Measurements from ENCODE around the gene PIGO. TPM values are rescaled to one million over a fixed set of nuclear protein-coding genes. Genes with fewer than 3 reads are reported as not detected.

Gene PIGO
- total RNA-seq, 2 experiments from 2014 or later, result 17.5 to 18.9 TPM

GRCh38 chr9:35067056-35067455 is 29.3 kb downstream of the PIGO start:
- DNase-seq, result no peak
- no peaks in the 10 kb centered on the region for H3K27me3 ChIP-seq (ENCODE audit: control insufficient read depth in 1 of 2, insufficient read depth in 2 of 2, low read length in 2 of 2)
- no peaks in the 10 kb centered on the region for H3K9me3 Mint-ChIP-seq
- peaks cover 52% of the 10 kb centered on the region for H3K4me1 Mint-ChIP-seq (ENCODE audit: low read depth)
- TF ChIP-seq, protein P1, sequence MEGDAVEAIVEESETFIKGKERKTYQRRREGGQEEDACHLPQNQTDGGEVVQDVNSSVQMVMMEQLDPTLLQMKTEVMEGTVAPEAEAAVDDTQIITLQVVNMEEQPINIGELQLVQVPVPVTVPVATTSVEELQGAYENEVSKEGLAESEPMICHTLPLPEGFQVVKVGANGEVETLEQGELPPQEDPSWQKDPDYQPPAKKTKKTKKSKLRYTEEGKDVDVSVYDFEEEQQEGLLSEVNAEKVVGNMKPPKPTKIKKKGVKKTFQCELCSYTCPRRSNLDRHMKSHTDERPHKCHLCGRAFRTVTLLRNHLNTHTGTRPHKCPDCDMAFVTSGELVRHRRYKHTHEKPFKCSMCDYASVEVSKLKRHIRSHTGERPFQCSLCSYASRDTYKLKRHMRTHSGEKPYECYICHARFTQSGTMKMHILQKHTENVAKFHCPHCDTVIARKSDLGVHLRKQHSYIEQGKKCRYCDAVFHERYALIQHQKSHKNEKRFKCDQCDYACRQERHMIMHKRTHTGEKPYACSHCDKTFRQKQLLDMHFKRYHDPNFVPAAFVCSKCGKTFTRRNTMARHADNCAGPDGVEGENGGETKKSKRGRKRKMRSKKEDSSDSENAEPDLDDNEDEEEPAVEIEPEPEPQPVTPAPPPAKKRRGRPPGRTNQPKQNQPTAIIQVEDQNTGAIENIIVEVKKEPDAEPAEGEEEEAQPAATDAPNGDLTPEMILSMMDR (IDR thresholded peaks at IDR 0.05), result no peak
- H3K27ac Mint-ChIP-seq, result peak overlapping the region; percentile 87
- H3K36me3 ChIP-seq (ENCODE audit: insufficient read depth, low read length), result peaks cover 66% of the 10 kb centered on the region
- peaks cover 34% of the 10 kb centered on the region for H3K4me1 ChIP-seq (ENCODE audit: insufficient read depth, low read length)
- peaks cover 85% of the 10 kb centered on the region for H3K36me3 Mint-ChIP-seq (ENCODE audit: low read depth)
- no peaks in the 10 kb centered on the region for H3K27me3 Mint-ChIP-seq
- ChIA-PET POLR2A (interaction anchor here (0.6 kb wide), 1 partner anchor 39 kb away, joined by 3 read pairs; no protein-coding TSS in a partner anchor), CTCF (interaction anchor here (1.0 kb wide), 1 partner anchor 16 kb away, joined by 3 read pairs; no protein-coding TSS in a partner anchor)
- H3K4me3 ChIP-seq (ENCODE audit: low read length), result no peak overlapping the region
- no peak overlapping the region for H3K4me3 Mint-ChIP-seq
- intact Hi-C loops (cut with DNase I, micrococcal nuclease), result no loop called here
- no peak overlapping the region for H3K27ac ChIP-seq (ENCODE audit: low read depth in 1 of 2, low read length in 2 of 2)
- no peak for ATAC-seq (ENCODE audit: poor library complexity)
- no peaks in the 10 kb centered on the region for H3K9me3 ChIP-seq (ENCODE audit: control insufficient read depth in 1 of 2, insufficient read depth in 1 of 2, low read length in 2 of 2)

DNA sequence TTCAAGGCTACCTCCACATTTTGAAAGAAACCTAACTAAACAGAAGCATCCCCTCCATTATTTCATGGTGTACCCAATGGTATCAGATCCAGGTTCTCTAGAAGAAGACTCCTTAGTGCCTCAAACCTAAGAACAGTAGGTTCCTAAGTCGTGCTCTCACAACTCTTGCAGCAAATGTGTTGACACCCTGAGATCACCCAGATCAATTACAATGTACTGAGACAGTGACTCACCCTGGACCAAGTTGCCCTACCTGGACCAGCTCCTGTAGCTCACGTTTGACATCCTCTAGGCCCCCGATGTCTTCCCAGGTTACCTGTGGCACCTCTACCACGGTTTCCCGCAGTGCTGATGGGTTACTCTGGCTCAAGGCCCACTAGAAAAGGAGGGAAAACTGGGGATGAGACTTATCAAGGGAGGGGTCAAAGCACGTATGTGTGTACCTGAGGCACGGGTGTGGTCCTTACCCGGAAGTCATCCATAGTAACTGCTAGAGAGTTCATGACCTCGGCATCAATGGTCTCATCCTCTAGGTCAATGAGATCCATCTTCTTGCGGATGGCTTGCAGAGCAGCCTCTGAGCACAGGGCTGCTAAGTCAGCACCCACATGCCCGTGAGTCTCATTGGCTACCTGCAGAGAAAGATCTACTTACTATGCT is 35.7 kb downstream of the PIGO start:
- TF ChIP-seq, protein P1 (IDR thresholded peaks at IDR 0.05), result no peak
- ATAC-seq (ENCODE audit: poor library complexity) (no peak), DNase-seq (no peak)
- CTCF ChIA-PET, result no interaction called here
- Mint-ChIP-seq H3K27me3 (no peaks in the 10 kb centered on the region), H3K36me3 (ENCODE audit: low read depth) (peaks cover 100% of the 10 kb centered on the region), H3K27ac (no peak overlapping the region), H3K4me3 (no peak overlapping the region), H3K9me3 (no peaks in the 10 kb centered on the region), H3K4me1 (ENCODE audit: low read depth) (no peaks in the 10 kb centered on the region)
- Histone ChIP-seq H3K9me3 (ENCODE audit: control insufficient read depth in 1 of 2, insufficient read depth in 1 of 2, low read length in 2 of 2) (no peaks in the 10 kb centered on the region), H3K27ac (ENCODE audit: low read depth in 1 of 2, low read length in 2 of 2) (no peak overlapping the region), H3K4me3 (ENCODE audit: low read length) (no peak overlapping the region), H3K27me3 (ENCODE audit: control insufficient read depth in 1 of 2, insufficient read depth in 2 of 2, low read length in 2 of 2) (no peaks in the 10 kb centered on the region), H3K4me1 (ENCODE audit: insufficient read depth, low read length) (no peaks in the 10 kb centered on the region), H3K36me3 (ENCODE audit: insufficient read depth, low read length) (peaks cover 99% of the 10 kb centered on the region)
- POLR2A ChIA-PET, result no interaction called here
- intact Hi-C loops (cut with DNase I, micrococcal nuclease), result no loop called here

DNA sequence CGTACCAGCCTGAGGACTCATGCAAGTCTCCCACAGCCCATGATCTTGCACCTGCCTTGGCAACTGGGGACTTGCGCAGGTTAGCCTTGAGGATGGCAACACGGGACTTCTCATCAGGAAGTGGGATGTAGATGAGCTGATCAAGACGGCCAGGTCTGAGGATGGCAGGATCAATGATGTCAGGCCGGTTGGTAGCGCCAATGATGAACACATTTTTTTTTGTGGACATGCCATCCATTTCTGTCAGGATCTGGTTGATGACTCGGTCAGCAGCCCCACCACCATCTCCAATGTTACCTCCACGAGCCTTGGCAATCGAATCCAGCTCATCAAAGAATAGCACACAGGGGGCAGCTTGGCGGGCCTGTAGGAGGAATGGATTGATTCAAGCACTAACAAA is 37.0 kb downstream of the PIGO start:
- H3K27me3 Mint-ChIP-seq, result no peaks in the 10 kb centered on the region
- no peak overlapping the region for H3K4me3 ChIP-seq (ENCODE audit: low read length)
- H3K27me3 ChIP-seq (ENCODE audit: control insufficient read depth in 1 of 2, insufficient read depth in 2 of 2, low read length in 2 of 2), result no peaks in the 10 kb centered on the region
- H3K4me1 ChIP-seq (ENCODE audit: insufficient read depth, low read length), result no peaks in the 10 kb centered on the region
- TF ChIP-seq, protein P1 (IDR thresholded peaks at IDR 0.05), result no peak
- H3K4me3 Mint-ChIP-seq, result no peak overlapping the region
- H3K36me3 Mint-ChIP-seq (ENCODE audit: low read depth), result peaks cover 99% of the 10 kb centered on the region
- no peak overlapping the region for H3K27ac ChIP-seq (ENCODE audit: low read depth in 1 of 2, low read length in 2 of 2)
- no peaks in the 10 kb centered on the region for H3K4me1 Mint-ChIP-seq (ENCODE audit: low read depth)
- H3K27ac Mint-ChIP-seq, result no peak overlapping the region
- peaks cover 96% of the 10 kb centered on the region for H3K36me3 ChIP-seq (ENCODE audit: insufficient read depth, low read length)
- no peak for ATAC-seq (ENCODE audit: poor library complexity)
- DNase-seq, result no peak
- no peaks in the 10 kb centered on the region for H3K9me3 ChIP-seq (ENCODE audit: control insufficient read depth in 1 of 2, insufficient read depth in 1 of 2, low read length in 2 of 2)
- no peaks in the 10 kb centered on the region for H3K9me3 Mint-ChIP-seq
- intact Hi-C loops (cut with DNase I, micrococcal nuclease), result no loop called here
- ChIA-PET POLR2A (interaction anchor here (1.5 kb wide), 1 partner anchor 20 kb away, joined by 3 read pairs; the partner anchor contains the start of gene FANCG), CTCF (no interaction called here)
